NCI-H2227 (cell line): ENCODE results near the gene NR4A3.
"Not testable (repeated sequence)": the region's sequence is repeated elsewhere in the genome, so short reads cannot be mapped to it uniquely, and the experiment has no call there.

Experiments used
- DNase-seq: peaks from one replicate; lab custom pipeline; 2025; ENCODE audit not compliant: unreplicated experiment; lab: John Stamatoyannopoulos, UW

NR4A3 gene

DNA sequence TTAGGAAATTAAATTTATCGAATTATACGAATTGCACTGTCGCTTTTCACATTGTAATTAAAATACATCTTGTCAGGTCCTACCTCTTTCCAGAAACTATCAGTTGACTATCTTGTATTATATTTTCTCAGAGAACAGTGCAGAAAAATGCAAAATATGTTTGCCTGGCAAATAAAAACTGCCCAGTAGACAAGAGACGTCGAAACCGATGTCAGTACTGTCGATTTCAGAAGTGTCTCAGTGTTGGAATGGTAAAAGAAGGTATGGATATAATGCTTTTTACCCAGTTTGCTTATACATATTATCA lies 10.8 kb downstream of the NR4A3 start:
- DNase-seq, result no peak

DNA sequence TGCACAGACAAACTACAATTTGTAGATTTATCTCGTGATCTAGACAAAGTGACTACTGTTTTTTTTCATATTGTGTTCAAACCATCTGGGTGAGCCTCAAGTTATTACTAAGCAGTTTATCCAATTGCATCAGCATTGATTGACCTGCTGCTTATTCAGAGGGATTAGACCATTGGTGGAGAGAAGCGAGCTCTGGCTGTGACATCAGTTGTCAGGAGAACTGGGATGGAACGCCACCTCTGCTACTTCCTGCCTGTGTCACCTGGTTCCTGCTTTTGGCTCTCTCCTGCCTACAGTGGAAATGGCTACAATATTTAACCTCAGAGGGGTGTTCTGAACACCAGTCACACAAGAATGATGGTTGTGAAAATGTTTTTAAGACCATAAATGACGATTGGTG lies 12.1 kb downstream of the NR4A3 start:
- no peak for DNase-seq

DNA sequence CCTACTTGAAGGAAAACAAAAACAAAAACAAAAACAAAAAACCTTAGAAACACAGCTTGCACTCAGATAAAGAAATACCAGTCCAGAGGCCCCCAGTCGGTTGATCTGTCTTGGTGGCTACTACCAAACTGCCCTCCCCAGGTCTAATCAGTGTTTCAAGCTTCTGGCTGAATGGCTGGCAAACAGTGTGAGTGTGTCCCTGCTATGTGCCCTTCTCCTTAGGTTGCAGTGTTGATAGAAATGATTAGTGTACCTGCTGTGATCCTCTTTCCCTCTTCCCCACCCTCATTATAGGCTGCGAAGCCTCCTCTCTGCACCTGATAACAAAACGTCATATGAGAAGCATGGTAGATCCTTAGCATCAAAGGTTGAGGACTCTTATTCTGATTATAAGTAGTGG lies 12.8 kb downstream of the NR4A3 start:
- DNase-seq, result no peak

DNA sequence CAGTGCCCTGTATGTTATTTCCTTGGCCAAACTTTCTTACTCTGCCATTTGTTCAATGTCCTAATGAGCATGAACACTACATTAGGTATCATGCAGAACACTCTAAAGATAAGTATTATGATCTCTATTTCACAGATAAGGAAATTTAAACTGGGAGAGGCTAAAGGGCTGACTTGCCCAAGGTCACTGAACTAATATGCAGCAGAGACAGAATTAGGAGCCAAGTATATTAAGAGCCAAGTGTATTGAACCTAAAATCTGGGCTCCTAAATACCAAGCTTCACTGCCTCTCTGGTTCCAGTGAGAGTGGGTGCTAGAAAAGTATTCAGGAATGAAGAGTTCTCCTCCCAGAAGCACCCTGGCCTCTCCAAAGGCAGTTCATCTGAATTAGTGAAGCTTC lies 13.5 kb downstream of the NR4A3 start:
- no peak for DNase-seq

DNA sequence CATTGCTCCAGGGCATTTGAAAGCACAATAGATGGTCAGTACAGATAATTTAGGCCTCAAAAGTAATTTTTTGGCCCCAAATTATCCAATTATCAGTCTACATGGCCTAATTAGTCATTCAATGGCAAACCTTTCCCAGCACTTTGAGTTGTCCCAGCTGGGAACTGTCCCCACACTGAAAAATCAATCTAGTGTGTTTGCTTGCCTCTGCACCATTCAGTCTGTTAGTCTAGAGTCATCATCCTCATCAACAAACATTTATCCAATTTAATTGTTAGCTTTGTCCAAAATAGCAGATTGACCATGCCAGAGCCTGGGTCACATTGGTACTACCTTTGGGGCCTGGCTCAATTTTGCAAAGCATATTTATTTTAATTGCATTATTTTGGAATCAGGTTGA lies 13.9 kb downstream of the NR4A3 start:
- no peak for DNase-seq

DNA sequence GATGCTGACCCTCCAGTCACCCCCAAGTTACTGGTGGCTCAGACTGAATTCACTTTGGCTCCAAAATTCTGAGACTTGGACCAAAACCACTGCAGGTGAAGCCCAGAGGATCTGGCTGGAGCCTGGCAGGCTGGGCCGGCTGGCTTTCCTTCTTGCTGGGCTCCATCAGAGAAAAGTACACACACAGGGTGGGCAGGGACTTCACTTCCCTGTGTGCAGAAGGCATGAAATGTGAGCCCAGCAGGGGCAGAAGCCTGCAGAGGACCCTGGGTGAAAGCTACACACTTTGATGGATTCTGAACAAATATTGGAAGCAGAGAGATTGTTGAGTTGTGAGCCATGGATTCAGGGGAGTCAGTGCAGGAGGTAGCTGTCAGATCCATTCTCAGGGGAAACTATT lies 18.4 kb downstream of the NR4A3 start:
- no peak for DNase-seq

DNA sequence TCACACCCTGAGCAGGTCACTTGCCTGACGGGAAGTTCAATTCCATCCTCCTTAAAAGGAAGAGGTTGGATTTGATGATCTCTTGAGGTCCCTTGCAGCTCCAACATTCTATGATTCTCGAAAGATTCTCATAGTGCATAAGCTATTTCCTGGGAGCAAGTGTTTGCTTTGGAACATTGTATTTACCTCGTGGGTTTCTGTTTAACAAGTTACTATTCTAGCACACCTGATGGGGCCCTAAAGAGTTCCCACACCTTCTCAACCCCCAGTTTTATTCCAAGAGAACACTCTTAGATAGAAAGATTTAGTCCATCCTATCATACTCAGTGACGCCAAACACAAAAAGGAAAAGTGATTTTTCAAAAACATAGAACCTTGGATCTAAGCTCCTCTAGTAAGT lies 23.4 kb downstream of the NR4A3 start:
- no peak for DNase-seq

DNA sequence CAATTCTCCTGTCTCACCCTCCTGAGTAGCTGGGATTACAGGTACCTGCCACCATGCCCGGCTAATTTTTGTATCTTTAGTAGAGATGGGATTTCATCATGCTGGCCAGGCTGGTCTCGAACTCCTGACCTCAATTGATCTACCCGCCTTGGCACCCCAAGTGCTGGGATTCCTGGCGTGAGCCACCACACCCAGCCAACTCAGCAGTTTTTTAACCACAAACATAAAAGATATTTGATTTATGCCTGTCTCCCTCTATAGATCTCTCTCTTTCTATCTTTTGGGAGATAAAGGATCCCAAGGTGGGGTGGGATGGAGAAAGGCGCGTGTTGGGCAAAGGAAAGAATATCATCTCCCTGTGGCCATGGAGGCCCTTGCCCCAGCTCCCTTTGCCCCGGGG lies 26.8 kb downstream of the NR4A3 start:
- DNase-seq, result no peak

DNA sequence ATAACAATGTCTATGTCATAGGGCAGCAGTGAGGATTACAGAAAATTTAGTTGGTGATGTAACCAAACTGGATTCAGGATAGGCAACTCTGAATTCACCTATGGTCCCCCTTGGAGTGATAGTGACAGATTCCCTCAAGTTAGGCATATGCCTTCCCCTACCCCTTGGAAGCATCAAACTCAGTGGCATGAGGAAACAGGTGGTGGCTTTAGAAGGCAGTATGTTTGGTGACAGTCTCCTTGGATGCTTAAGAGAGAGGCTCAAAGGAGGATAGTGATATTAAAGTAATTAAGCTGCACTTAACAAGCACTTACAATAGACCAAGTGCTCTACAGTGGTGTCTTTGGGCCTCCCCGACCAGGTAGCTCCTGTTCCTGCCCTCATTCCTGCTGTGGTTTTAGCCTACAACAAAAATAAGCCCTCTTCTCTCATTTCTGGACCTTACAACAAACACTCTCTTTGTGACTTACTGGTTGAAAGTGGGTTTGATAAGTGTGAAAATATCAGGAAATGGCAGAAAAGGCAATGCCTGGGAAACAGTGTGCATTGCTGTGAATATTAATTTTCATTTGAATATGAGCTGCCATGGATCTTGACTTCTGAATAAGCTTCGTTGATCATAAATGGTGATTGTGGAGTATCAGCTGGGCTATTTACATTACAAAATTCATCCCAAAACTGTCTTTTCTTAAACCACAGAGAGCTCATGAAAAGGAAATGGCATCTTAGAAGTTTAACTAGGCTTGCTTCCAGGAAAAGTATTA lies 29.2 kb downstream of the NR4A3 start:
- no peak for DNase-seq

DNA sequence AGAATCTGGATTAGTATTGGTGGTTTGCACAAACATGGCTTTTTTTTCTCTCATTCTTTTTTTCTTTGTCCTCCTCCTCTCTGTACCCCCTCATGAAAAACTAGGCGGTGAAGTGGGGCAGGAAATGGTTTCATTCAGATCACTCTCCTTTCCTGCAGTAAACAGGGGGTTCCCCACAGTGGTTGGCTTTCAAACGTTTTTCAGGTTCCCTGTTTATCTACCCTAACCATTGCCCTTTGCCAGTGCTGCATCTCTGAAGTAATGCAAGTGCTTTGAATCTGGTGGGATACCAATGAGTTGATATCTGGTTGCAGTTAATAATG lies 29.8 kb downstream of the NR4A3 start:
- DNase-seq, result no peak

DNA sequence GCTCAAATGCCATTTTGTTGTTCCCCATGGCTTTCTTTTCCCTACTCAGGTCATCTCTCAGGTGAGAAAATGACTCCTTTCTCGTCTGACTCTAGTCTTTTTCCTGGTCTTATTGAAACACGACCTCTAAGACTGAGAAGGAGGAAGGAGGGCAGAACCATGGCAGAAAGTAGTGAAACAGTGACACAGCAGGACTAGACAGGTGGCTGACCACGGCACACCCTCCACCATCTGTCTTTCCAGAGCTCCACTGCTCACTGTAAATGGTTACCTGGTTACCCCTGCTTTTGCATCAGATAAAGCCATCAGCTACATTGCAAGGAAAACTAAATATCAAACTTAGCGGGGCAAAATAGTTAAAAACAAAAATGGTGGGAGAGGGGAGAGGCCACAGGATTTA lies 30.9 kb downstream of the NR4A3 start:
- DNase-seq, result no peak

DNA sequence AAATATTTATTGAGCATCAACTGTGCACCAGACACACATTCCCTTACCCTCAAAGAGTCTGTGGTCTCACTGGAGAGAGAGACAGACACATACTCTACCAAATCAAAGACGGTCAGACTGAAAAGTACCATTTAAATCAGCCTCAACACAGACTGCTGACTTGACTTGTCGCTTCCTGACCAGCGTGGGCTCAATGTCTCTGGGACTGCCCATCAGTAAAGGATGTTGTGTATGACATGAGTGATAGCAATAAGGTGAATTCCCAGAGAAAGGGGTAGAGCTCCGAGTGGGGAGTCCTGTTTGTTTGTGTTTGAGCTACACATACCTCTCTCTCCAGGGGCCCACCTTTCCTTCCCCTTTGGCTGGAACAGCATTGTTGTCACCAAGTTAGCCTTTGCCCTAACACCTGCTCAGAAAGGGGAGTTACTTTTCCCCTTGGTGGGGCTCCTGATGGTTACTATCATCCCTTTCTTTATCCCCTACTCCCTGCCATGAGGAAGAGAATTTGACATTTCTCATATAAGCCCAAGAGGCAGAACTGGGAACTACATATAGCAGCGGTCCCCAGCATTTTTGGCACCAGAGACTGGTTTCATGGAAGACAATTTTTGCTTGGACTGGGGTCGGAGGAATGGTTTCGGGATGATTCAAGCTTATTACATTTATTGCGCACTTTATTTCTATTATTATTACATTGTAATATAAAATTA lies 33.9 kb downstream of the NR4A3 start:
- no peak for DNase-seq

DNA sequence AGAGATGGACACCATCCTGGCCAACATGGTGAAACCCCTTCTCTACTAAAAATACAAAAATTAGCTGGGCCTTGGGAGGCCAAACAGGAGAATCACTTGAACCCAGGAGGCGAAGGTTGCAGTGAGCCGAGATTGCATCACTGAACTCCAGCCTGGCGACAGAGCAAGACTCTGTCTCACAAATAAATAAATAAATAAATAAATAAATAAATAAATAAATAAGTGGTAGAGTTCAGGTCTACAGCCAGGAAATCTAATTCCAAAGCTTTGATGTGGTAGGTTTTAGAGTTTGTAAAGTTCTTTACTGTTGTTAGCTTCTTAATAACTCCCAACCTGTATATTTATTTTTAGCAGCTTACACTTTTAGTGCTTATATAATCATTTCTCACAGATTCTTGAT lies 35.9 kb downstream of the NR4A3 start:
- not testable (repeated sequence) for DNase-seq

DNA sequence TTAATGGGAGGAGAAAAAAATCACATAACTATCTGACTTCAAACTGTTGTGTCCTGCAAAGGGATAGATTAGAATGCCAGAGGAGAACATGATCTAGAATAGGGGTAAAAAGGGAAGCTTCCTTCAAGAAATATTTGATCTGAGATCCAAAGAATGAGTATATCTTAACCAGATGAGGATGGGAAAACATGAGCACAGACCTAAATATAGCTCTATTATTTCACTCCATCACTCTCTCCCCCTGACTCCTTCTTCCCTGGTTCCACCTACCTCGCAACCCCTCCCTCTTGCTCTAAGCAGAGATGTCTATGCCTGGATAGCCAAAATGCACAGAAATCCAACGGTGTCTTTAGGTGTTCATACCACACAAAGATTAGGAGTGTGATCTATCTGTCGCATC lies 36.4 kb downstream of the NR4A3 start:
- DNase-seq, result no peak

DNA sequence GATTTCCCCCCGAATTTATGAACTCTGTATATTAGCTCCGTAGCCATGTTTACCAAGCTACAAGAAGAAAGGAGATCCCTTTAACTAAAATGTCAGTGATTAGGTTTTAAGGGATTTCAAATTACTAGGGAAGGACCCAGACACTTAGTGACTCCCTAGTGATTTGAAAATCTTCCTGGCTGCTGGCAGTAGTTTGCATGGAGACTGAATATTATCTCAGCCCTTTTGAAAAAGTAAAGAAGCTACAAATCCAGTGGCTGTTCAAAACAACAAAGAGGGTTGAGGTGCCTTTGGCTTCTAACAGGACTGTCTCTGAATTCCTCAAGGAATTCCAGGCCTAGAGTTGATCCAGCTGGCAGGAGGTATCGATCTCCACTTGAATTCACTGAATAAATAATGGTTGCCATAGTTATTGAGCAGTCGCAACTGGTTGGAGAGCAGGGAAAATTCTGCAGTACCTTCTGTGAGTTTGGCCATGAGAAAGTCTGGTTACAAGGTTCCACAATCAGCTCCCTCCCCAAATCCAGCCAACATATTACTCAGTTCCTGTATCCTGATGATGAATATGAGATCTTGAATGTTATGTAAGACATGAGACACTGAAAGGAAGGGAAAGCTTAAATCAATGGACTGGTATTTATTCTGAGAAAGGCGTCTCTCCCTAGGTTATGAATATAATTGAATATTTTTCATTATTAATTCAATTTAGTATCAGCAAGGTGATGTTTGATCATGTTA lies 37.7 kb downstream of the NR4A3 start:
- peak; percentile 7 for DNase-seq

DNA sequence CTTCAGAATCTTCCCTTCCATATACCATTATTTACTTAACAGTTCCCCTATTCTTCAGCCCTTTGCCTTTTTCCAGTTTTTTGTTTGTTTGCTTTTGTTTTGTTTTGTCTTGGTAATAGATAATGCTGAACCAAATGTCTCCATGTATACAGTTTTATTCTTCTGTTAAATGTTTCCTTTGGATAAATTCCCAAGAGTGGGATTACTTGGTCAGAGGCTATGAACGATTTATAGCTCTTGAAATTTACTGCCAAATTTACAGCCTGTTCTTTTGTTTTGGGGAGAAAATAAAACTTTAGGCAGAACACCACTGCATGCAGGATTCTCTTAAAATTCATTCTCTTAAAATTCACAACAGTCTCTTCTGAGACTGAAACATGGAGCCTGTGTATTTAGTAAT lies 38.6 kb downstream of the NR4A3 start:
- DNase-seq, result no peak

DNA sequence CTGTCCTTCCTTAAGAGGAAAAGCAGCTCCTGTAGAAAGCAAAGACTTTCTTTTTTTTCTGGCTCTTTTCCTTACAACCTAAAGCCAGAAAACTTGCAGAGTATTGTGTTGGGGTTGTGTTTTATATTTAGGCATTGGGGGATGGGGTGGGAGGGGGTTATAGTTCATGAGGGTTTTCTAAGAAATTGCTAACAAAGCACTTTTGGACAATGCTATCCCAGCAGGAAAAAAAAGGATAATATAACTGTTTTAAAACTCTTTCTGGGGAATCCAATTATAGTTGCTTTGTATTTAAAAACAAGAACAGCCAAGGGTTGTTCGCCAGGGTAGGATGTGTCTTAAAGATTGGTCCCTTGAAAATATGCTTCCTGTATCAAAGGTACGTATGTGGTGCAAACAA lies 42.3 kb downstream of the NR4A3 start:
- DNase-seq, result no peak

DNA sequence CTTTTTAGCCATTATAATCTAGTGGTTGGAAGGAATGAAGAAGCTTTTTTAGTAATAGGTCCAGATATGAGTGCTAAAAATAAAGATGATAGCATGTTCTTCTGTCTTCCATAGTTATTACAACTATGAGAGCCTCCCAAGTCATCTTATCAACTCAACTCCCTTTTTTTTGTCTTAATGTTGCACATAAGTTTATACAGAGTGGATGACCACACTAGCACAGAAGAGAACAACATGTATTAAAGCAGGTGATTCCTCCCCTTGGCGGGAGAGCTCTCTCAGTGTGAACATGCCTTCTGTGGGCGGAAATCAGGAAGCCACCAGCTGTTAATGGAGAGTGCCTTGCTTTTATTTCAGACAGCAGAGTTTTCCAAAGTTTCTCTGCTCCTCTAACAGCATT lies 44.7 kb downstream of the NR4A3 start:
- no peak for DNase-seq

DNA sequence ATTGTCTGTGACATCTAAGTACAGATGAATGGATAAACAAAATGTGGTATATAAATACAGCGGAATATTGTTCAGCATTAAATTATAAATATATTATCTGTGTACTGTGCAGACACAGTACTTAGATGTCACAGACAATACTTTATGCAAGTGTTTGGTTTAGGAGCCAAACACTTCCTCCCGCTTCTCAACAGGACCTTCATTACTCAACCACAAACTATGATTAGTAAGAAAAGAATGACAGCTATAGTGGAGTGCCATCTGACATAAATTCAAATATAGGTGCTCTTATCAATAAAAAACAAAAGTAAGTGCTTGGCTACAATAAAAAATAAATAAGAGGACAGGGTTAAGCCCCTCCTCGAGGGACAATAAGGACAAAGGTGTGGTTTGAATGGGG lies 45.9 kb downstream of the NR4A3 start:
- DNase-seq, result no peak

DNA sequence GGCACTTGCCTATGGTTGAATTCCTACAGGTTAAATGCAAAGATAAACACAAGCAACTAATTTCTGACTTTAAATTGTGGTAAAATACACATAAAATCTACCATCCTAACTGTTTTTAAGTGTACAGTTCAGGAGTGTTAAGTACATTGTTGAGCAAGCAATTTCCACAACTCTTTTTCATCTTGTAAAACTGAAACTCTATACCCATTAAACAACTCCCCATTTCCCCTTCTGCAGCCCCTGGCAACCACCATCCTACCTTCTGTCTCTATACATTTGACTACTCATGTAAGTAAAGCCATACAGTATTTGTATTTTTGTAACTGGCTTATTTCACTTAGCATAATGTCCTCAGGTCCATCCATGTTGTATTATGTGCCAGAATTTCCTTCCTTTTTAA lies 46.3 kb downstream of the NR4A3 start:
- DNase-seq, result no peak

DNA sequence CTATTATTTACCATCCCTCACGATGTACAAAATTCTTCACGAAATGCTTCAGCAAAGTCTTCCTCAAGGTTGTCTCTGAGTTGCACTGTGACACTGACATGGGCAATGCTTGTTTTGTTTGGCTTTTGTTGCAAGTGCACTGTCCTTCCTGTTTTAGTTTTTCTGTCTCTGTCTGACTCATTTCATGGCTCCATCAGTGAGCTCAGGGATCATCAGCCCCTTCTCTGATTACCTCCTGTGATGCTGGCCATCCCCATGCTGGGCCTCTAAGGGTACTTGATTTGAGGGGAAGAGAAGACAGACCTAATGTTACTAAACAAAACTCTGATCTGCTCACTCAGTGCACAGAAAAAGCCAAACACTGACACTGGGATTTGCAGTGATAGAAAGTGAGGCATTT lies 47.2 kb downstream of the NR4A3 start:
- DNase-seq, result no peak

DNA sequence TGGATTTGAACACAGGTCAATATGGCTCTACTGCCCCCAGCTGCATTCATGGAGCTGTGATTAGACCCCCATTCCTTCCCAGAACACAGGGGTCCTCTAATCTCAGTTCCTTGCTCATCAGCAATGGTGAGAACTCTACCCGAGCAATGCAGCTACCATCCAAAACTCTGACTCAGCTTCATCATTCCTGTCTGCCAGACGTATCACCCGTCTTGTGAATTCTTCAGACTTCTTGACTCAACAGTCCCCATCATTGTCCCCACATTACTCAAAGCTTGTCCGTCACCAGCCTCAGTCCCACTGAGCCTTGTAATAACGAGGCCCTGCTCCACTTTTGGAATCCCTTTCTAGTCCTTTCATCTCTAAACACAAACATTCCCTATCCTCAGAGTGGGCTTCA lies 48.4 kb downstream of the NR4A3 start:
- no peak for DNase-seq

DNA sequence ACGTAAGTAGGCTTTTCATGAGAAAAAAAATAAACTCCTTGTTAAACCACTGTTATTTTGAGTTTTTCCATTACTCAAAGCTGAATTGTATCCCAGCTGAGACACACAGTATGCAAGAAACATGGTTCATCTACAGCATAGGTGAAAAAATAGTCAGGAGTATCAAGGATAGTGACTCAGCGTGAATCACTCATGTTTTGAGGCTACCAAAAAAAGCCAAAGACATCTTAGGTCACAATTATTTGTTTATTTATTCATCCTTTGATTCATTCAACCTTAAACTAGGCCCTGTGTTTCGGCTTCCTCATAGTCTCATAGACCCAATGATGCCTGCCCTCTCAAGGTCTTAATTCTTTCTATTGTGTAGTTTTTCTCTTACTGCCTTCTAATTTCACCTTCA lies 51.8 kb downstream of the NR4A3 start:
- no peak for DNase-seq
